ENCODE results near the gene LBHD2. TPM values are rescaled to one million over a fixed set of nuclear protein-coding genes. Genes with fewer than 3 reads are reported as not detected.

Gene LBHD2
- total RNA-seq, 1 experiment from 2014 or later, result not detected

DNA sequence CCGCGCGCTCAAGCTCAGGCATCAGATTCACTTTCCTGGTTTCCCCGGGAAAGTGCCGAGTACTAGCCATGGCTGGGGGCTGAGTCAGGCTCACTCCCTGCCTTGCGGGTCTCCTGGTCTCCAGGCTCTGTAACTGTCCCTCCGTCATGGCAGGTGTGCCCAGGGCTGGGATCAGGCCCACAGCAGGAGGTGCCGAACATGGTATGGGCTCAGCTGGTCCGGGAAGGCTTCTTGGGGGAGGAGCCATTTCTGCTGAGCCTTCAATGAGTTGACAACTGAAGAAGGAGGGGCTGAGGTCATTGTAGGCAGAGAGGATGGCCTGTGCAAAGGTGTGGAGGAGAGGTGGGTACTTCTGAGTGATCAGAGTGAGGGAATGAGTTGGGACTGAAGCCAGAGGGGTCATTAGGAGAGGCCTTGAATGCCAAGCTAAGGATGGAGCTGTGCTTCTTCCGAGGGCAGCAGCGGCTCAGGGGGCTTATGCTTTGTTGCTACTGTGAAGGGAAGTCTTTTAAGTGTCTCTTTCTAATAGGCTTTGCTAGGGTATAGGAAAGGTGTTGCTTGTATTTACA is 11.3 kb downstream of the LBHD2 start:
- Histone ChIP-seq H3K4me2 (ENCODE audit: low read length) (no peak overlapping the region), H3K27me3 (ENCODE audit: insufficient read depth, low read length) (no peaks in the 10 kb centered on the region), H3K9me3 (ENCODE audit: control insufficient read depth in 1 of 2, insufficient read depth in 1 of 2, low read depth in 1 of 2, low read length in 2 of 2) (no peaks in the 10 kb centered on the region), H3K4me1 (ENCODE audit: control insufficient read depth in 1 of 2, insufficient read depth in 2 of 2, low read length in 2 of 2) (peaks cover 8 to 13% of the 10 kb centered on the region in 2 experiments), H3K36me3 (ENCODE audit: control insufficient read depth in 1 of 2, insufficient read depth in 2 of 2, low read length in 2 of 2) (no peaks in the 10 kb centered on the region), H2AFZ (ENCODE audit: low read depth, low read length, poor library complexity, severe bottlenecking) (no peak overlapping the region), H4K20me1 (ENCODE audit: insufficient read depth) (no peaks in the 10 kb centered on the region), H3K9ac (ENCODE audit: low read length) (no peak overlapping the region), H3K4me3 (replicated peaks in 1 of 2; ENCODE audit: low read depth in 1 of 2, low read length in 2 of 2) (no peak overlapping the region), H3K9me2 (ENCODE audit: insufficient read depth) (no peaks in the 10 kb centered on the region), H3K27ac (ENCODE audit: low read depth, low read length) (no peak overlapping the region), H3K79me2 (ENCODE audit: insufficient read depth, low read length) (no peaks in the 10 kb centered on the region)
- no peak for DNase-seq (ENCODE audit: low read depth, low spot score)
- ChIA-PET CTCF (interaction anchor here (4.0 kb wide), 1 partner anchor 10 kb away, joined by 41 read pairs; no protein-coding TSS in a partner anchor), POLR2A (no interaction called here), RAD21 (ENCODE audit: low non-redundant PET in 1 of 2, low total read pairs in 2 of 2, uncharacterized antibody in 2 of 2, unreplicated experiment in 2 of 2) (no interaction called here)
- no TSS peak for BruUV-seq (replicated peaks)
- no peak for ATAC-seq
- intact Hi-C loops (cut with micrococcal nuclease), result no loop called here
- TF ChIP-seq, protein P1, sequence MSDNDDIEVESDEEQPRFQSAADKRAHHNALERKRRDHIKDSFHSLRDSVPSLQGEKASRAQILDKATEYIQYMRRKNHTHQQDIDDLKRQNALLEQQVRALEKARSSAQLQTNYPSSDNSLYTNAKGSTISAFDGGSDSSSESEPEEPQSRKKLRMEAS (IDR thresholded peaks at IDR 0.05), result no peak
- TF ChIP-seq SRF (IDR thresholded peaks at IDR 0.05; ENCODE audit: low read depth), result no peak
- no peak for TF ChIP-seq EZH2phosphoT487 (IDR thresholded peaks at IDR 0.05; ENCODE audit: borderline replicate concordance)

DNA sequence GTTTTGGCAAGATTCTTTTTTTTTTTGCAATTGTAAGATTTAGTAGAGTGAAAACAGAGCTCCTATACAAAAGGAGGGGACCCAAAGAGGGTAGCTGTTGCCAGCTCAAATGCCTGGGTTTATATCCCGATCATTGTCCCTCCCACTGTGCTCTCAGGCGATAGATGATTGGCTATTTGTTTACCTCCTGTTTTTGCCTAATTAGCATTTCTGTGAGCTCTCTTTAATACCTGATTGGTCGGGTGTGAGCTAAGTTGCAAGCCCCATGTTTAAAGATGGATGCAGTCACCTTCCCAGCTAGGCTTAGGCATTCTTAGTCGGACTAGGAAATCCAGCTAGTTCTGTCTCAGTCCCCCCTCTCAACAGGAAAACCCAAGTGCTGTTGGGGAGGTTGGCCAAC is 12.4 kb downstream of the LBHD2 start:
- CTCF ChIA-PET, result interaction anchor here (0.6 to 4.0 kb wide), 2 partner anchors 9 to 18 kb away, joined by 3 to 41 read pairs; no protein-coding TSS in a partner anchor
- RAD21 ChIA-PET (ENCODE audit: low non-redundant PET in 1 of 2, low total read pairs in 2 of 2, uncharacterized antibody in 2 of 2, unreplicated experiment in 2 of 2), result no interaction called here
- Histone ChIP-seq H3K36me3 (ENCODE audit: control insufficient read depth in 1 of 2, insufficient read depth in 2 of 2, low read length in 2 of 2) (no peaks in the 10 kb centered on the region), H3K4me1 (ENCODE audit: control insufficient read depth in 1 of 2, insufficient read depth in 2 of 2, low read length in 2 of 2) (peaks cover 5 to 7% of the 10 kb centered on the region in 2 experiments), H4K20me1 (ENCODE audit: insufficient read depth) (no peaks in the 10 kb centered on the region), H3K4me2 (ENCODE audit: low read length) (no peak overlapping the region), H3K79me2 (ENCODE audit: insufficient read depth, low read length) (no peaks in the 10 kb centered on the region), H3K27me3 (ENCODE audit: insufficient read depth, low read length) (no peaks in the 10 kb centered on the region), H3K4me3 (replicated peaks in 1 of 2; ENCODE audit: low read depth in 1 of 2, low read length in 2 of 2) (no peak overlapping the region), H3K27ac (ENCODE audit: low read depth, low read length) (no peak overlapping the region), H3K9me2 (ENCODE audit: insufficient read depth) (no peaks in the 10 kb centered on the region), H2AFZ (ENCODE audit: low read depth, low read length, poor library complexity, severe bottlenecking) (no peak overlapping the region), H3K9ac (ENCODE audit: low read length) (no peak overlapping the region), H3K9me3 (ENCODE audit: control insufficient read depth in 1 of 2, insufficient read depth in 1 of 2, low read depth in 1 of 2, low read length in 2 of 2) (no peaks in the 10 kb centered on the region)
- ATAC-seq, result no peak
- no TSS peak for BruUV-seq (replicated peaks)
- intact Hi-C loops (cut with micrococcal nuclease), result no loop called here
- POLR2A ChIA-PET, result interaction anchor here (0.6 kb wide), 2 partner anchors 19 to 212 kb away, joined by 3 to 5 read pairs; no protein-coding TSS in a partner anchor
- no peak for DNase-seq (ENCODE audit: low read depth, low spot score)
- TF ChIP-seq YY1 (IDR thresholded peaks at IDR 0.05; ENCODE audit: extremely low read depth, insufficient replicate concordance, low read depth, low read length) (no peak), SRF (IDR thresholded peaks at IDR 0.05; ENCODE audit: low read depth) (no peak), POLR2A (IDR thresholded peaks at IDR 0.05; ENCODE audit: borderline replicate concordance, extremely low read depth, insufficient read depth, insufficient read length) (no peak), FOSL1 (IDR thresholded peaks at IDR 0.05; ENCODE audit: low read depth) (no peak), JUND (IDR thresholded peaks at IDR 0.05) (no peak), POLR2AphosphoS5 (IDR thresholded peaks at IDR 0.05; ENCODE audit: low read depth, low read length) (no peak)
- TF ChIP-seq, protein P2, sequence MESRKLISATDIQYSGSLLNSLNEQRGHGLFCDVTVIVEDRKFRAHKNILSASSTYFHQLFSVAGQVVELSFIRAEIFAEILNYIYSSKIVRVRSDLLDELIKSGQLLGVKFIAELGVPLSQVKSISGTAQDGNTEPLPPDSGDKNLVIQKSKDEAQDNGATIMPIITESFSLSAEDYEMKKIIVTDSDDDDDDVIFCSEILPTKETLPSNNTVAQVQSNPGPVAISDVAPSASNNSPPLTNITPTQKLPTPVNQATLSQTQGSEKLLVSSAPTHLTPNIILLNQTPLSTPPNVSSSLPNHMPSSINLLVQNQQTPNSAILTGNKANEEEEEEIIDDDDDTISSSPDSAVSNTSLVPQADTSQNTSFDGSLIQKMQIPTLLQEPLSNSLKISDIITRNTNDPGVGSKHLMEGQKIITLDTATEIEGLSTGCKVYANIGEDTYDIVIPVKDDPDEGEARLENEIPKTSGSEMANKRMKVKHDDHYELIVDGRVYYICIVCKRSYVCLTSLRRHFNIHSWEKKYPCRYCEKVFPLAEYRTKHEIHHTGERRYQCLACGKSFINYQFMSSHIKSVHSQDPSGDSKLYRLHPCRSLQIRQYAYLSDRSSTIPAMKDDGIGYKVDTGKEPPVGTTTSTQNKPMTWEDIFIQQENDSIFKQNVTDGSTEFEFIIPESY (IDR thresholded peaks at IDR 0.05; ENCODE audit: extremely low read depth, insufficient replicate concordance, low read length), result no peak
- TF ChIP-seq, protein P3, sequence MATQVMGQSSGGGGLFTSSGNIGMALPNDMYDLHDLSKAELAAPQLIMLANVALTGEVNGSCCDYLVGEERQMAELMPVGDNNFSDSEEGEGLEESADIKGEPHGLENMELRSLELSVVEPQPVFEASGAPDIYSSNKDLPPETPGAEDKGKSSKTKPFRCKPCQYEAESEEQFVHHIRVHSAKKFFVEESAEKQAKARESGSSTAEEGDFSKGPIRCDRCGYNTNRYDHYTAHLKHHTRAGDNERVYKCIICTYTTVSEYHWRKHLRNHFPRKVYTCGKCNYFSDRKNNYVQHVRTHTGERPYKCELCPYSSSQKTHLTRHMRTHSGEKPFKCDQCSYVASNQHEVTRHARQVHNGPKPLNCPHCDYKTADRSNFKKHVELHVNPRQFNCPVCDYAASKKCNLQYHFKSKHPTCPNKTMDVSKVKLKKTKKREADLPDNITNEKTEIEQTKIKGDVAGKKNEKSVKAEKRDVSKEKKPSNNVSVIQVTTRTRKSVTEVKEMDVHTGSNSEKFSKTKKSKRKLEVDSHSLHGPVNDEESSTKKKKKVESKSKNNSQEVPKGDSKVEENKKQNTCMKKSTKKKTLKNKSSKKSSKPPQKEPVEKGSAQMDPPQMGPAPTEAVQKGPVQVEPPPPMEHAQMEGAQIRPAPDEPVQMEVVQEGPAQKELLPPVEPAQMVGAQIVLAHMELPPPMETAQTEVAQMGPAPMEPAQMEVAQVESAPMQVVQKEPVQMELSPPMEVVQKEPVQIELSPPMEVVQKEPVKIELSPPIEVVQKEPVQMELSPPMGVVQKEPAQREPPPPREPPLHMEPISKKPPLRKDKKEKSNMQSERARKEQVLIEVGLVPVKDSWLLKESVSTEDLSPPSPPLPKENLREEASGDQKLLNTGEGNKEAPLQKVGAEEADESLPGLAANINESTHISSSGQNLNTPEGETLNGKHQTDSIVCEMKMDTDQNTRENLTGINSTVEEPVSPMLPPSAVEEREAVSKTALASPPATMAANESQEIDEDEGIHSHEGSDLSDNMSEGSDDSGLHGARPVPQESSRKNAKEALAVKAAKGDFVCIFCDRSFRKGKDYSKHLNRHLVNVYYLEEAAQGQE (IDR thresholded peaks at IDR 0.05; ENCODE audit: low read depth), result no peak
- TF ChIP-seq, protein P4, sequence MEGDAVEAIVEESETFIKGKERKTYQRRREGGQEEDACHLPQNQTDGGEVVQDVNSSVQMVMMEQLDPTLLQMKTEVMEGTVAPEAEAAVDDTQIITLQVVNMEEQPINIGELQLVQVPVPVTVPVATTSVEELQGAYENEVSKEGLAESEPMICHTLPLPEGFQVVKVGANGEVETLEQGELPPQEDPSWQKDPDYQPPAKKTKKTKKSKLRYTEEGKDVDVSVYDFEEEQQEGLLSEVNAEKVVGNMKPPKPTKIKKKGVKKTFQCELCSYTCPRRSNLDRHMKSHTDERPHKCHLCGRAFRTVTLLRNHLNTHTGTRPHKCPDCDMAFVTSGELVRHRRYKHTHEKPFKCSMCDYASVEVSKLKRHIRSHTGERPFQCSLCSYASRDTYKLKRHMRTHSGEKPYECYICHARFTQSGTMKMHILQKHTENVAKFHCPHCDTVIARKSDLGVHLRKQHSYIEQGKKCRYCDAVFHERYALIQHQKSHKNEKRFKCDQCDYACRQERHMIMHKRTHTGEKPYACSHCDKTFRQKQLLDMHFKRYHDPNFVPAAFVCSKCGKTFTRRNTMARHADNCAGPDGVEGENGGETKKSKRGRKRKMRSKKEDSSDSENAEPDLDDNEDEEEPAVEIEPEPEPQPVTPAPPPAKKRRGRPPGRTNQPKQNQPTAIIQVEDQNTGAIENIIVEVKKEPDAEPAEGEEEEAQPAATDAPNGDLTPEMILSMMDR (IDR thresholded peaks at IDR 0.05 in 2 of 3, conservative IDR thresholded peaks at IDR 0.05 in 1 of 3; ENCODE audit: borderline replicate concordance in 1 of 3, insufficient read depth in 1 of 3, low read depth in 2 of 3, low read length in 2 of 3), result no peak
